ENCODE results near the gene TSPAN9. TPM values are rescaled to one million over a fixed set of nuclear protein-coding genes. Genes with fewer than 3 reads are reported as not detected.

Gene TSPAN9
- total RNA-seq, 1 donor from 2014 or later = 23.8 TPM

DNA sequence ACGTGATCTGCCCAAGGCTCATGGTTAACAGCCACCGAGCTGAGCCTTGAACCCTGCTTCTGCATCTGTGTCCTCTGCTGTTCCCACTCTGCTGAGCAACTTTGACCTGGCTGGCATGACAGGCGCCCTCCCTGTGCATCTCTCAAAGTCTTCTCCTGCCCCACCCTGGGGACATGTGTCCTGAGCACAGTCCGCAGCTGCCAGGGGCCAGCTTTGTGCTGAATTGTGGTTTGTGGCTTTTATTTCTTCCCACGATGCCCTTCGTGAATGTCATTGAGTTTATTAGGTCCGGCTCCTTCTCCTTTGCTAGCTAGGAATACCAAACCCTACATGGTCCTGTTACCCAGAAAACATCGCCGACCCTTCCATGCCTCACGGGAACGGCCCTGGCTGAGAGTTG lies 161.0 kb downstream of the TSPAN9 start:
- Mint-ChIP-seq H3K36me3 (ENCODE audit: low read depth) (no peaks in the 10 kb centered on the region), H3K27ac (ENCODE audit: unreplicated experiment) (no peak overlapping the region), H3K9me3 (no peaks in the 10 kb centered on the region), H3K4me3 (no peak overlapping the region), H3K27me3 (ENCODE audit: low read depth) (no peaks in the 10 kb centered on the region), H3K4me1 (peaks cover 25% of the 10 kb centered on the region)
- no peak for TF ChIP-seq CTCF (conservative IDR thresholded peaks at IDR 0.05)
- no peak for DNase-seq (ENCODE audit: low read depth, low spot score)

DNA sequence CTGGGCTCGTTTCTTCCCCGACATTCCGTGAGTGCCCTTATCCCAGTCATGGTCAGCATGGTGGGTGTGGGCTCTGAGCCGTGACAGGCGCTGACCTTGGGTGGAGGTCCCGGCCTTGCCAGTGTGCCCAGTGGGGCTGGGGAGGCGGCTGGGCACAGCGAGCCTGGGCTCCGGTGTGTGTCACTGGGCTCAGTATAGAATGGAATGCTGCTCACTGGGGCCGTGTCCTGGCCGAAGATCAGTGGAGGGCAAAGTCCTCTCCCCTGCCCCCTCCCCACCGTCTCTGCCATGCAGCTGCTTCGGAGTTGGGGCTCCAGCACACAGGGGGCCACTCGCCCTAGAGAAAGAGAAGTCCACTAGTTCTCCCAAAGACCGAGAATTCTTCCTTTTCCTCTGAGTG lies 164.4 kb downstream of the TSPAN9 start:
- Mint-ChIP-seq H3K27me3 (ENCODE audit: low read depth) (no peaks in the 10 kb centered on the region), H3K27ac (ENCODE audit: unreplicated experiment) (no peak overlapping the region), H3K4me1 (peaks cover 10% of the 10 kb centered on the region), H3K4me3 (no peak overlapping the region), H3K36me3 (ENCODE audit: low read depth) (no peaks in the 10 kb centered on the region), H3K9me3 (no peaks in the 10 kb centered on the region)
- no peak for TF ChIP-seq CTCF (conservative IDR thresholded peaks at IDR 0.05)
- DNase-seq (ENCODE audit: low read depth, low spot score) = no peak

DNA sequence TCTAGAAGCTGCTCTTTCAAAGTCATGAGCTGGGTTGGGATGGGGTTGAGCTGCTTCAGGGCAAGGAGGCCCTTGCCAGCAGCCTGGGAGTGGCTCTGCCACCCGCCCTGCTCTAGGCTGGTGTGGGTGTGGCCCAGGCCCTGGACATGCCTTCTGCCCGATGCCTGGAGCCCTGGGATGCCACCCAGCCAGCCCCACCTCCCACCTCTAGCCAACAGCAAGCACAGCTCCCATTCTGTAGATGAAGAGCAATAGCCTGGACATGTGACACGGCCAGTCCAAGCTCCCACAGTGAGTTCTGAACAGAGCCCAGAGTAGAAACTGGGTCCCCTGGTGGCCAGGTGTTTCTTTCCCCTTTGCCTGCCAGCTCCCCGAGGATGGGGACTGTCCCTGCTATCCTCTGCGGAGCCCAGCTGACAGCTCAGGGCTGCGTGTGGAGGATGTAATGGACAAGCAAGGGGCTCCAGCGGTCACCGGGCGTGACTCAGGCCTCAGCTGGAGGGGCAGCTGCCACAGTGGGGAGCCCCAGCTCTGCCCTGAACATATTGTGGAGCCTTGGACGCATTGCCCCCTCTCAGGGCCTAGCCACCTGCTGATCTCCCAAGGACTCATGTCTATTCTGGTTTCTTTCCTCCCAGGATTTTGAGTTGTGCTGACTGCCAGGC lies 165.2 kb downstream of the TSPAN9 start:
- no peaks in the 10 kb centered on the region for H3K36me3 Mint-ChIP-seq (ENCODE audit: low read depth)
- no peaks in the 10 kb centered on the region for H3K27me3 Mint-ChIP-seq (ENCODE audit: low read depth)
- H3K27ac Mint-ChIP-seq (ENCODE audit: unreplicated experiment) = no peak overlapping the region
- no peak for DNase-seq (ENCODE audit: low read depth, low spot score)
- no peak overlapping the region for H3K4me3 Mint-ChIP-seq
- H3K9me3 Mint-ChIP-seq = no peaks in the 10 kb centered on the region
- peaks cover 4% of the 10 kb centered on the region for H3K4me1 Mint-ChIP-seq
- no peak for TF ChIP-seq CTCF (conservative IDR thresholded peaks at IDR 0.05)

- H3K27me3 Mint-ChIP-seq (ENCODE audit: low read depth) = no peaks in the 10 kb centered on the region
- no peak for TF ChIP-seq CTCF (conservative IDR thresholded peaks at IDR 0.05)
- no peaks in the 10 kb centered on the region for H3K4me1 Mint-ChIP-seq
- no peaks in the 10 kb centered on the region for H3K9me3 Mint-ChIP-seq
- H3K4me3 Mint-ChIP-seq = no peak overlapping the region
- H3K36me3 Mint-ChIP-seq (ENCODE audit: low read depth) = no peaks in the 10 kb centered on the region
- peak overlapping the region; percentile 67 for H3K27ac Mint-ChIP-seq (ENCODE audit: unreplicated experiment)
- no peak for DNase-seq (ENCODE audit: low read depth, low spot score)
Measured at GRCh38 chr12:3243376-3244084, 166.4 kb downstream of the TSPAN9 start.

- Mint-ChIP-seq H3K27me3 (ENCODE audit: low read depth) (no peaks in the 10 kb centered on the region), H3K4me1 (peaks cover 4% of the 10 kb centered on the region), H3K36me3 (ENCODE audit: low read depth) (no peaks in the 10 kb centered on the region), H3K9me3 (no peaks in the 10 kb centered on the region), H3K27ac (ENCODE audit: unreplicated experiment) (no peak overlapping the region), H3K4me3 (no peak overlapping the region)
- DNase-seq (ENCODE audit: low read depth, low spot score) = no peak
- TF ChIP-seq CTCF (conservative IDR thresholded peaks at IDR 0.05) = no peak
Measured at GRCh38 chr12:3244219-3244750, 167.1 kb downstream of the TSPAN9 start.

Data from neural crest cell (in vitro differentiated cells).